C4-2B (cell line): ENCODE data around the gene CAMTA1.

ENCODE experiments used
- ZFX ChIP-seq: fragments of 450-650 bp; IDR thresholded peaks from 2 replicates; pipeline ENCODE4 v1.6.1; 2017
- TF ChIP-seq, protein P1 (sequence below): fragments of 450-650 bp; conservative IDR thresholded peaks from 2 replicates; pipeline ENCODE4 v1.5.1; 2017; ENCODE audit warnings: mild to moderate bottlenecking

DNA sequence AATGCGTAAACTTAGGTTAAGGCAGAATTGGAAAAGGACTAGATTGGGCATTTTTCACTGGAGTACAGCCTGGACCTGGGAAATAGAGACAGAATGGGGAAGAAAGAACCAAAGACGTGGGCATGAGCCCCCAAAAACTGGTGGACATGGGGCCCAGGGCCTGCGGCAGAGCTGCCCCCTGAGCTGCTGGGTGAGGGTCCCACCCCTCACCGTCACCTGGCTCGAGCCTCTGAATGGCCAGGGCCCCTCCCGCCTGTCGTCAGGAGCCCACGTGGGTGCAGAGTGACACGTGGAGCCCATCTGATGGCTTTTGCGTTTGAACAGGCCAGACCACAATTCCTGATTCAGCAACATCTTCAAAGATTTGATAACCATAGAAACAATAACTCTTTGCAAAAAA, 624.9 kb downstream of the CAMTA1 start:
- TF ChIP-seq, protein P1, sequence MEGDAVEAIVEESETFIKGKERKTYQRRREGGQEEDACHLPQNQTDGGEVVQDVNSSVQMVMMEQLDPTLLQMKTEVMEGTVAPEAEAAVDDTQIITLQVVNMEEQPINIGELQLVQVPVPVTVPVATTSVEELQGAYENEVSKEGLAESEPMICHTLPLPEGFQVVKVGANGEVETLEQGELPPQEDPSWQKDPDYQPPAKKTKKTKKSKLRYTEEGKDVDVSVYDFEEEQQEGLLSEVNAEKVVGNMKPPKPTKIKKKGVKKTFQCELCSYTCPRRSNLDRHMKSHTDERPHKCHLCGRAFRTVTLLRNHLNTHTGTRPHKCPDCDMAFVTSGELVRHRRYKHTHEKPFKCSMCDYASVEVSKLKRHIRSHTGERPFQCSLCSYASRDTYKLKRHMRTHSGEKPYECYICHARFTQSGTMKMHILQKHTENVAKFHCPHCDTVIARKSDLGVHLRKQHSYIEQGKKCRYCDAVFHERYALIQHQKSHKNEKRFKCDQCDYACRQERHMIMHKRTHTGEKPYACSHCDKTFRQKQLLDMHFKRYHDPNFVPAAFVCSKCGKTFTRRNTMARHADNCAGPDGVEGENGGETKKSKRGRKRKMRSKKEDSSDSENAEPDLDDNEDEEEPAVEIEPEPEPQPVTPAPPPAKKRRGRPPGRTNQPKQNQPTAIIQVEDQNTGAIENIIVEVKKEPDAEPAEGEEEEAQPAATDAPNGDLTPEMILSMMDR = no peak
- no peak for TF ChIP-seq ZFX
